IMR-90 (cell line): ENCODE data around the gene ST6GALNAC3. TPM values are rescaled to one million over a fixed set of nuclear protein-coding genes. Genes with fewer than 3 reads are reported as not detected.

ENCODE experiments used
- ATAC-seq: fragments of 200-7000 bp; cut with Tn5 transposase; 2 replicates; pipeline ENCODE4 v1.9.1; 2020; ENCODE audit warnings: low read depth, mild to moderate bottlenecking, moderate library complexity
- BruUV-seq: library from RNA; stranded (reverse); fragments of 400-500 nt; replicated peaks from 2 replicates; lab custom pipeline; 2021; lab: Mats Ljungman, UMichigan
- CTCF ChIA-PET: fragments of 300-600 bp; formaldehyde crosslinking; extraction: SDS; loops from one replicate; lab custom pipeline; 2021; ENCODE audit warnings: antibody characterized with exemption; lab: Yijun Ruan, JAX
- POLR2A ChIA-PET: fragments of 300-600 bp; sonication (Branson Sonifier 250); formaldehyde crosslinking; loops from one replicate; lab custom pipeline; 2022; ENCODE audit warnings: antibody characterized with exemption; ENCODE audit not compliant: unreplicated experiment; lab: Charles Lee
- DNase-seq: peaks from one replicate; pipeline ENCODE4 v3.0.0; 2013
- H2AFZ ChIP-seq: replicated peaks from 2 replicates; pipeline ENCODE3; 2013; ENCODE audit warnings: low read length, mild to moderate bottlenecking; ENCODE audit not compliant: poor library complexity
- H2AK5ac ChIP-seq: 2 replicates; pipeline ENCODE4 v1.6.1; 2013; ENCODE audit warnings: low read depth, low read length, inconsistent platforms
- H2AK9ac ChIP-seq: replicated peaks from 2 replicates; pipeline ENCODE3; 2013; ENCODE audit warnings: mild to moderate bottlenecking, low read depth, low read length, moderate library complexity; ENCODE audit not compliant: poor library complexity
- H2BK120ac ChIP-seq: 2 replicates; pipeline ENCODE4 v1.6.1; 2013; ENCODE audit warnings: low read depth, low read length, inconsistent platforms
- H2BK15ac ChIP-seq: 3 replicates; pipeline ENCODE4 v1.6.1; 2013; ENCODE audit warnings: low read depth, low read length, inconsistent platforms
- H2BK20ac ChIP-seq: 2 replicates; pipeline ENCODE4 v1.6.1; 2013; ENCODE audit warnings: low read depth, mild to moderate bottlenecking, inconsistent platforms, low read length, moderate library complexity
- H2BK5ac ChIP-seq: 2 replicates; pipeline ENCODE4 v1.6.1; 2013; ENCODE audit warnings: mild to moderate bottlenecking, low read depth, low read length, inconsistent platforms; ENCODE audit not compliant: poor library complexity, severe bottlenecking
- H3K14ac ChIP-seq: replicated peaks from 2 replicates; pipeline ENCODE4 v1.6.1; 2013; ENCODE audit warnings: low read depth, low read length, inconsistent platforms
- H3K18ac ChIP-seq: 2 replicates; pipeline ENCODE4 v1.6.1; 2013; ENCODE audit warnings: low read depth, low read length, control low read depth
- H3K23ac ChIP-seq: 2 replicates; pipeline ENCODE4 v1.6.1; 2013; ENCODE audit warnings: low read depth, low read length, inconsistent platforms
- H3K27ac ChIP-seq: 2 replicates; pipeline ENCODE4 v1.5.1; 2013; ENCODE audit warnings: mild to moderate bottlenecking, control low read depth, low read length; ENCODE audit not compliant: insufficient read depth
- H3K27me3 ChIP-seq: 2 replicates; pipeline ENCODE4 v1.6.1; 2013; ENCODE audit warnings: low read length; ENCODE audit not compliant: control insufficient read depth, insufficient read depth
- H3K36me3 ChIP-seq: 2 replicates; pipeline ENCODE4 v1.6.1; 2013; ENCODE audit warnings: low read length, mixed read lengths; ENCODE audit not compliant: control insufficient read depth, insufficient read depth
- H3K4ac ChIP-seq: 2 replicates; pipeline ENCODE4 v1.6.1; 2013; ENCODE audit warnings: low read depth, low read length, inconsistent platforms
- H3K4me1 ChIP-seq: 2 replicates; pipeline ENCODE4 v1.6.1; 2013; ENCODE audit warnings: low read length, mixed read lengths; ENCODE audit not compliant: control insufficient read depth, insufficient read depth
- H3K4me2 ChIP-seq: 2 replicates; pipeline ENCODE4 v1.6.1; 2013; ENCODE audit warnings: low read depth, mild to moderate bottlenecking, control low read depth, low read length, moderate library complexity
- H3K4me3 ChIP-seq: 2 replicates; pipeline ENCODE4 v1.5.1; 2013; ENCODE audit warnings: low read depth, mild to moderate bottlenecking, control low read depth, low read length, moderate library complexity; ENCODE audit not compliant: insufficient read depth
- H3K56ac ChIP-seq: 2 replicates; pipeline ENCODE4 v1.6.1; 2013; ENCODE audit warnings: low read length, inconsistent platforms; ENCODE audit not compliant: insufficient read depth; ENCODE audit errors: extremely low read depth
- H3K79me1 ChIP-seq, 2 experiments: 2 replicates each; pipeline ENCODE4 v1.6.1; 2013; ENCODE audit warnings: low read length in 2 of 2, inconsistent platforms in 1 of 2, low read depth in 1 of 2
- H3K9ac ChIP-seq: 2 replicates; pipeline ENCODE4 v1.6.1; 2013; ENCODE audit warnings: low read depth, low read length, control low read depth
- H3K9me1 ChIP-seq: 2 replicates; pipeline ENCODE4 v1.6.1; 2013; ENCODE audit warnings: low read length, inconsistent platforms; ENCODE audit not compliant: insufficient read depth
- H3K9me3 ChIP-seq: 2 replicates; pipeline ENCODE4 v1.6.1; 2013; ENCODE audit warnings: low read length; ENCODE audit not compliant: control insufficient read depth, insufficient read depth
- H4K20me1 ChIP-seq: 2 replicates; pipeline ENCODE4 v1.6.1; 2013; ENCODE audit warnings: low read length, inconsistent platforms; ENCODE audit not compliant: insufficient read depth
- H4K5ac ChIP-seq: 2 replicates; pipeline ENCODE4 v1.6.1; 2013; ENCODE audit warnings: mild to moderate bottlenecking, low read depth, low read length, control low read depth
- H4K8ac ChIP-seq, 2 experiments: 2 replicates each; pipeline ENCODE4 v1.6.1; 2013; ENCODE audit warnings: low read depth in 2 of 2, low read length in 2 of 2, control low read depth in 1 of 2, inconsistent platforms in 1 of 2
- H4K91ac ChIP-seq: 2 replicates; pipeline ENCODE4 v1.6.1; 2013; ENCODE audit warnings: low read depth, low read length, inconsistent platforms; ENCODE audit not compliant: insufficient read depth
- CEBPB ChIP-seq: IDR thresholded peaks from 2 replicates; pipeline ENCODE4 v1.6.1; 2012; ENCODE audit warnings: low read depth, low read length, improper control_type of control experiment
- CTCF ChIP-seq: conservative IDR thresholded peaks from 2 replicates; pipeline ENCODE4 v1.5.1; 2012; ENCODE audit warnings: mild to moderate bottlenecking, low read depth, low read length, improper control_type of control experiment
- FOS ChIP-seq: fragments of 150-350 bp; IDR thresholded peaks from 2 replicates; pipeline ENCODE4 v1.6.1; 2016; ENCODE audit warnings: low read depth, low read length
- MAFK ChIP-seq: IDR thresholded peaks from 2 replicates; pipeline ENCODE4 v1.6.1; 2012; ENCODE audit warnings: low read depth, low read length, improper control_type of control experiment
- MXI1 ChIP-seq: IDR thresholded peaks from 2 replicates; pipeline ENCODE4 v1.6.1; 2012; ENCODE audit warnings: low read depth, mild to moderate bottlenecking, low read length, moderate library complexity, borderline replicate concordance
- POLR2A ChIP-seq: IDR thresholded peaks from 2 replicates; pipeline ENCODE4 v1.6.1; 2012; ENCODE audit warnings: mild to moderate bottlenecking, low read depth, low read length
- RAD21 ChIP-seq: IDR thresholded peaks from 2 replicates; pipeline ENCODE4 v1.6.1; 2012; ENCODE audit warnings: low read length, improper control_type of control experiment
- USF2 ChIP-seq: fragments of 150-350 bp; IDR thresholded peaks from 2 replicates; pipeline ENCODE4 v1.6.1; 2017; ENCODE audit warnings: mild to moderate bottlenecking, antibody characterized with exemption, low read length, low read depth
- WGBS, 2 experiments: methylation state at CpG; one replicate each; pipeline versions ENCODE4 v1.1.5 to v1.1.7; 2013; ENCODE audit warnings: missing lambda C conversion rate in 2 of 2; ENCODE audit not compliant: insufficient read length in 1 of 2; ENCODE audit errors: extremely low coverage in 2 of 2; 5-methylcytosine and 5-hydroxymethylcytosine counted together
- dilution Hi-C: fragments of 300-500 bp; cut with HindIII; formaldehyde crosslinking; loops from one replicate; pipeline ENCODE4 v1.14.3; 2018; ENCODE audit warnings: low sequenced_read_pairs; ENCODE audit not compliant: unreplicated experiment
- in situ Hi-C: fragments of 300-500 bp; cut with MboI; formaldehyde crosslinking; loops from 3 replicates; pipeline ENCODE4 v1.14.3; 2019; ENCODE audit warnings: low sequenced_read_pairs, inconsistent platforms, mixed read lengths
- intact Hi-C: fragments of 100-400 bp; cut with micrococcal nuclease; formaldehyde crosslinking; loops from 2 replicates; pipeline ENCODE4 v1.10.0; 2022
- polyA plus RNA-seq, 3 experiments: library from polyadenylated mRNA; depleted of rRNA; stranded (reverse); fragments of >200 nt; gene quantifications; 2 replicates each; pipeline ENCODE4 v1.2.3, GENCODE V29; 2012; ENCODE audit warnings: low replicate concordance in 1 of 3
- total RNA-seq: library from RNA; depleted of rRNA; stranded (reverse); fragments of >200 nt; gene quantifications from 2 replicates; pipeline ENCODE4 v1.2.3, GENCODE V29; 2012

ST6GALNAC3 gene
- total and polyA plus RNA-seq, 2 of the 4 experiments (the other 2 are of a cell fraction) = 0.65 to 1.3 TPM

GRCh38 chr1:76218888-76219287 is 144.3 kb downstream of the ST6GALNAC3 start:
- H3K56ac ChIP-seq = no peak overlapping the region
- H3K36me3 ChIP-seq = no peaks in the 10 kb centered on the region
- H4K20me1 ChIP-seq = no peaks in the 10 kb centered on the region
- no peak overlapping the region for H4K91ac ChIP-seq
- H3K4me1 ChIP-seq = no peaks in the 10 kb centered on the region
- ATAC-seq (no peak), DNase-seq (no peak)
- TF ChIP-seq USF2 (no peak), MXI1 (no peak), MAFK (no peak), RAD21 (no peak), CTCF (no peak), CEBPB (no peak), FOS (no peak), POLR2A (no peak)
- no peak overlapping the region for H3K4me2 ChIP-seq
- no peak overlapping the region for H3K23ac ChIP-seq
- dilution Hi-C loops = no loop called here
- H2AK5ac ChIP-seq = no peak overlapping the region
- H3K9me1 ChIP-seq = no peaks in the 10 kb centered on the region
- CTCF ChIA-PET = no interaction called here
- in situ Hi-C loops = no loop called here
- no peaks in the 10 kb centered on the region; the same call in 1 of the 2 replicates for H3K9me3 ChIP-seq
- H2BK20ac ChIP-seq = no peak overlapping the region
- no peak overlapping the region for H3K27ac ChIP-seq
- no peak overlapping the region for H2BK120ac ChIP-seq
- H4K8ac ChIP-seq = no peak overlapping the region
- no peak overlapping the region for H3K9ac ChIP-seq
- no TSS peak for BruUV-seq
- H3K14ac ChIP-seq = no peak overlapping the region
- intact Hi-C loops = no loop called here
- H3K18ac ChIP-seq = no peak overlapping the region
- H3K4me3 ChIP-seq = no peak overlapping the region
- H3K4ac ChIP-seq = no peak overlapping the region
- H2BK15ac ChIP-seq = no peak overlapping the region
- H4K5ac ChIP-seq = no peak overlapping the region
- H2AFZ ChIP-seq = no peak overlapping the region
- POLR2A ChIA-PET = no interaction called here
- no peaks in the 10 kb centered on the region for H3K79me1 ChIP-seq
- no peaks in the 10 kb centered on the region for H3K27me3 ChIP-seq
- no peak overlapping the region for H2AK9ac ChIP-seq
- WGBS, 2 experiments = no CpG with 5 or more reads among the region's 2 CpGs
- H2BK5ac ChIP-seq = no peak overlapping the region
